Measurements from ENCODE around the gene ZNF611. TPM values are rescaled to one million over a fixed set of nuclear protein-coding genes. Genes with fewer than 3 reads are reported as not detected.
"Not testable (repeated sequence)": the region's sequence is repeated elsewhere in the genome, so short reads cannot be mapped to it uniquely, and the experiment has no call there.

The ZNF611 gene
- total RNA-seq, 2 donors from 2014 or later = 19.9 to 41.8 TPM

- no peaks in the 10 kb centered on the region for H3K27me3 Mint-ChIP-seq
Observed at GRCh38 chr19:52679598-52679997, 55.2 kb downstream of the ZNF611 start.

GRCh38 chr19:52675239-52675638 is 59.6 kb downstream of the ZNF611 start:
- not testable (repeated sequence) for H3K4me1 Mint-ChIP-seq; H3K9me3 Mint-ChIP-seq; H3K4me3 Mint-ChIP-seq; H3K27me3 Mint-ChIP-seq; ATAC-seq (replicated peaks); H3K27ac Mint-ChIP-seq
- H3K36me3 Mint-ChIP-seq (ENCODE audit: low read depth) = peaks cover 45% of the 10 kb centered on the region

More at GRCh38 chr19:52679598-52679997, 55.2 kb downstream of the ZNF611 start:
- no peak overlapping the region for H3K4me3 Mint-ChIP-seq
- peaks cover 5% of the 10 kb centered on the region for H3K9me3 Mint-ChIP-seq
- H3K27ac Mint-ChIP-seq = no peak overlapping the region
- peaks cover 40% of the 10 kb centered on the region for H3K36me3 Mint-ChIP-seq (ENCODE audit: low read depth)
- no peak for ATAC-seq (replicated peaks)
- peaks cover 3% of the 10 kb centered on the region for H3K4me1 Mint-ChIP-seq

GRCh38 chr19:52673014-52673413 is 61.8 kb downstream of the ZNF611 start:
- H3K27ac Mint-ChIP-seq = no peak overlapping the region
- no peak overlapping the region for H3K4me3 Mint-ChIP-seq
- H3K36me3 Mint-ChIP-seq (ENCODE audit: low read depth) = peaks cover 45% of the 10 kb centered on the region
- H3K4me1 Mint-ChIP-seq = no peaks in the 10 kb centered on the region
- no peaks in the 10 kb centered on the region for H3K27me3 Mint-ChIP-seq
- ATAC-seq (replicated peaks) = no peak
- H3K9me3 Mint-ChIP-seq = peaks cover 5% of the 10 kb centered on the region

GRCh38 chr19:52670046-52670445 is 64.8 kb downstream of the ZNF611 start:
- H3K4me3 Mint-ChIP-seq = no peak overlapping the region
- peaks cover 42% of the 10 kb centered on the region for H3K36me3 Mint-ChIP-seq (ENCODE audit: low read depth)
- no peaks in the 10 kb centered on the region for H3K4me1 Mint-ChIP-seq
- H3K27me3 Mint-ChIP-seq = no peaks in the 10 kb centered on the region
- no peak overlapping the region for H3K27ac Mint-ChIP-seq
- no peak for ATAC-seq (replicated peaks)
- H3K9me3 Mint-ChIP-seq = no peaks in the 10 kb centered on the region

- H3K4me3 Mint-ChIP-seq = no peak overlapping the region
- H3K36me3 Mint-ChIP-seq (ENCODE audit: low read depth) = peaks cover 37% of the 10 kb centered on the region
- H3K27me3 Mint-ChIP-seq = no peaks in the 10 kb centered on the region
- no peak for ATAC-seq (replicated peaks)
- no peaks in the 10 kb centered on the region for H3K4me1 Mint-ChIP-seq
- H3K27ac Mint-ChIP-seq = no peak overlapping the region
- no peaks in the 10 kb centered on the region for H3K9me3 Mint-ChIP-seq
Observed at GRCh38 chr19:52669586-52669985, 65.3 kb downstream of the ZNF611 start.

- ATAC-seq (replicated peaks) = no peak
- Mint-ChIP-seq H3K27ac (no peak overlapping the region), H3K4me1 (no peaks in the 10 kb centered on the region), H3K36me3 (ENCODE audit: low read depth) (peaks cover 30% of the 10 kb centered on the region), H3K9me3 (no peaks in the 10 kb centered on the region), H3K27me3 (no peaks in the 10 kb centered on the region), H3K4me3 (no peak overlapping the region)
Observed at GRCh38 chr19:52667972-52668371, 66.9 kb downstream of the ZNF611 start.

- Mint-ChIP-seq H3K27ac (no peak overlapping the region), H3K4me1 (peaks cover 4% of the 10 kb centered on the region), H3K36me3 (ENCODE audit: low read depth) (peaks cover 41% of the 10 kb centered on the region), H3K4me3 (no peak overlapping the region), H3K9me3 (no peaks in the 10 kb centered on the region), H3K27me3 (no peaks in the 10 kb centered on the region)
- ATAC-seq (replicated peaks) = no peak
Observed at GRCh38 chr19:52666506-52666905, 68.3 kb downstream of the ZNF611 start.

GRCh38 chr19:52665529-52665928 is 69.3 kb downstream of the ZNF611 start:
- peaks cover 4% of the 10 kb centered on the region for H3K4me1 Mint-ChIP-seq
- H3K9me3 Mint-ChIP-seq = no peaks in the 10 kb centered on the region
- no peak for ATAC-seq (replicated peaks)
- H3K27me3 Mint-ChIP-seq = no peaks in the 10 kb centered on the region
- no peak overlapping the region for H3K4me3 Mint-ChIP-seq
- peaks cover 51% of the 10 kb centered on the region for H3K36me3 Mint-ChIP-seq (ENCODE audit: low read depth)
- no peak overlapping the region for H3K27ac Mint-ChIP-seq

GRCh38 chr19:52665027-52665426 is 69.8 kb downstream of the ZNF611 start:
- Mint-ChIP-seq H3K4me3 (no peak overlapping the region), H3K27me3 (no peaks in the 10 kb centered on the region)

GRCh38 chr19:52664461-52664860 is 70.4 kb downstream of the ZNF611 start:
- Mint-ChIP-seq H3K27ac (no peak overlapping the region), H3K4me3 (no peak overlapping the region), H3K27me3 (no peaks in the 10 kb centered on the region), H3K36me3 (ENCODE audit: low read depth) (peaks cover 52% of the 10 kb centered on the region), H3K9me3 (no peaks in the 10 kb centered on the region), H3K4me1 (peaks cover 4% of the 10 kb centered on the region)
- ATAC-seq (replicated peaks) = no peak

More at GRCh38 chr19:52665027-52665426, 69.8 kb downstream of the ZNF611 start:
- Mint-ChIP-seq H3K27ac (no peak overlapping the region), H3K9me3 (no peaks in the 10 kb centered on the region), H3K36me3 (ENCODE audit: low read depth) (peaks cover 52% of the 10 kb centered on the region), H3K4me1 (peaks cover 4% of the 10 kb centered on the region)
- ATAC-seq (replicated peaks) = no peak

- Mint-ChIP-seq H3K9me3 (no peaks in the 10 kb centered on the region), H3K36me3 (ENCODE audit: low read depth) (peaks cover 64% of the 10 kb centered on the region), H3K4me3 (no peak overlapping the region), H3K4me1 (peaks cover 4% of the 10 kb centered on the region), H3K27ac (peak overlapping the region; percentile 60), H3K27me3 (no peaks in the 10 kb centered on the region)
- no peak for ATAC-seq (replicated peaks)
Observed at GRCh38 chr19:52662631-52663030, 72.2 kb downstream of the ZNF611 start.

- H3K36me3 Mint-ChIP-seq (ENCODE audit: low read depth) = peaks cover 71% of the 10 kb centered on the region
Observed at GRCh38 chr19:52660981-52661380, 73.9 kb downstream of the ZNF611 start.

GRCh38 chr19:52659013-52659412 is 75.8 kb downstream of the ZNF611 start:
- Mint-ChIP-seq H3K4me3 (no peak overlapping the region), H3K9me3 (peaks cover 4% of the 10 kb centered on the region), H3K27ac (no peak overlapping the region), H3K36me3 (ENCODE audit: low read depth) (peaks cover 84% of the 10 kb centered on the region), H3K27me3 (no peaks in the 10 kb centered on the region), H3K4me1 (peaks cover 4% of the 10 kb centered on the region)
- no peak for ATAC-seq (replicated peaks)

More at GRCh38 chr19:52660981-52661380, 73.9 kb downstream of the ZNF611 start:
- ATAC-seq (replicated peaks) = no peak
- Mint-ChIP-seq H3K27ac (no peak overlapping the region), H3K27me3 (no peaks in the 10 kb centered on the region), H3K4me1 (peaks cover 4% of the 10 kb centered on the region), H3K4me3 (no peak overlapping the region), H3K9me3 (no peaks in the 10 kb centered on the region)

GRCh38 chr19:52658595-52658994 is 76.2 kb downstream of the ZNF611 start:
- ATAC-seq (replicated peaks) = no peak
- no peaks in the 10 kb centered on the region for H3K27me3 Mint-ChIP-seq
- H3K36me3 Mint-ChIP-seq (ENCODE audit: low read depth) = peaks cover 89% of the 10 kb centered on the region
- no peak overlapping the region for H3K27ac Mint-ChIP-seq
- no peak overlapping the region for H3K4me3 Mint-ChIP-seq
- peaks cover 4% of the 10 kb centered on the region for H3K4me1 Mint-ChIP-seq
- H3K9me3 Mint-ChIP-seq = peaks cover 4% of the 10 kb centered on the region

GRCh38 chr19:52653161-52653560 is 81.7 kb downstream of the ZNF611 start:
- Mint-ChIP-seq H3K9me3 (peaks cover 24% of the 10 kb centered on the region), H3K27me3 (no peaks in the 10 kb centered on the region), H3K4me1 (no peaks in the 10 kb centered on the region), H3K27ac (no peak overlapping the region), H3K4me3 (no peak overlapping the region), H3K36me3 (ENCODE audit: low read depth) (peaks cover 78% of the 10 kb centered on the region)
- no peak for ATAC-seq (replicated peaks)
